Muscle of arm (tissue), 12 donors: ENCODE data around the gene ANKRD23. TPM values are rescaled to one million over a fixed set of nuclear protein-coding genes. Genes with fewer than 3 reads are reported as not detected.
A peak's percentile ranks its signal among the peaks of the same experiment; 100 is the strongest.
"Not testable (repeated sequence)": the region's sequence is repeated elsewhere in the genome, so short reads cannot be mapped to it uniquely, and the experiment has no call there.

ENCODE experiments used
- DNase-seq: peaks from one replicate; pipeline ENCODE4 v3.0.0-alpha.2; 2013
- polyA plus RNA-seq, 12 donors: library from polyadenylated mRNA; unstranded; fragments of 120-200 nt; gene quantifications; one replicate each; pipeline ENCODE4 v1.2.1, GENCODE V29; 2013; ENCODE audit not compliant: insufficient read length in 12 of 12

The ANKRD23 gene
- polyA plus RNA-seq, 12 donors, result 2.9 to 594 (median 13.9) TPM; not detected in 1

GRCh38 chr2:96801005-96801785 lies 42.6 kb downstream of the ANKRD23 start:
- peak; percentile 62 for DNase-seq

GRCh38 chr2:96800061-96801004 lies 43.5 kb downstream of the ANKRD23 start:
- no peak for DNase-seq

- DNase-seq, result no peak
These were observed 44.2 kb downstream of the ANKRD23 start for GRCh38 chr2:96799623-96799935.

GRCh38 chr2:96798733-96799622 lies 44.8 kb downstream of the ANKRD23 start:
- no peak for DNase-seq

GRCh38 chr2:96797066-96797625 lies 46.7 kb downstream of the ANKRD23 start:
- DNase-seq, result no peak

- DNase-seq, result not testable (repeated sequence)
These were observed 47.3 kb downstream of the ANKRD23 start for GRCh38 chr2:96796497-96796896.

- no peak for DNase-seq
These were observed 48.7 kb downstream of the ANKRD23 start for GRCh38 chr2:96795076-96795475.

- DNase-seq, result no peak
These were observed 50.8 kb downstream of the ANKRD23 start for GRCh38 chr2:96792772-96793749.

GRCh38 chr2:96789245-96789617 lies 54.6 kb downstream of the ANKRD23 start:
- no peak for DNase-seq

- no peak for DNase-seq
These were observed 55.2 kb downstream of the ANKRD23 start for GRCh38 chr2:96788442-96789244.

Other genes with a start within 250 kb of the ANKRD23 start
- gene KANSL3, start 205.7 kb downstream of the ANKRD23 start, polyA plus RNA-seq, result 10 to 100 TPM in 11 of 12 donors, not detected in 1; 27.3 to 40.5 (median 34.2) TPM
- 1 to 10 TPM in 7 of 12 donors, under 1 TPM in 3, not detected in 2; 0.35 to 3.8 (median 2.1) TPM for gene FER1L5, start 201.3 kb downstream of the ANKRD23 start, polyA plus RNA-seq
- gene LMAN2L, start 104.0 kb downstream of the ANKRD23 start, polyA plus RNA-seq, result 10 to 100 TPM in 11 of 12 donors, not detected in 1; 19.1 to 32.5 (median 26.8) TPM
- 10 to 100 TPM in 11 of 12 donors, not detected in 1; 16.7 to 42.7 (median 25.5) TPM for gene CNNM4, start 83.1 kb downstream of the ANKRD23 start, polyA plus RNA-seq
- gene CNNM3, start 27.8 kb downstream of the ANKRD23 start, polyA plus RNA-seq, result 10 to 100 TPM in 11 of 12 donors, not detected in 1; 12.6 to 38.3 (median 22.0) TPM
- gene ANKRD39, start 14.0 kb upstream of the ANKRD23 start, polyA plus RNA-seq, result 1 to 10 TPM in 10 of 12 donors, not detected in 2; 5.5 to 9.4 (median 7.2) TPM
- 10 to 100 TPM in 11 of 12 donors, not detected in 1; 24.7 to 38.9 (median 27.5) TPM for gene SEMA4C, start 26.1 kb upstream of the ANKRD23 start, polyA plus RNA-seq
- 1 to 10 TPM in 5 of 12 donors, under 1 TPM in 5, not detected in 2; 0.44 to 1.9 (median 1.0) TPM for gene FAM178B, start 142.6 kb upstream of the ANKRD23 start, polyA plus RNA-seq